ENCODE data around the gene KLHL7. TPM values are rescaled to one million over a fixed set of nuclear protein-coding genes. Genes with fewer than 3 reads are reported as not detected.

KLHL7 gene
- polyA plus RNA-seq, 2 of the 4 experiments (the other 2 are of a cell fraction), result 23.3 to 45.4 TPM

GRCh38 chr7:23226844-23227450, 121.4 kb downstream of the KLHL7 start:
- no peak overlapping the region for H3K4me3 ChIP-seq
- H3K27ac ChIP-seq, result no peak overlapping the region
- peaks cover 4% of the 10 kb centered on the region; the same call in 1 of the 3 replicates for H3K9me3 ChIP-seq
- POLR2A ChIA-PET, result no interaction called here
- DNase-seq (ENCODE audit: low read depth in 1 of 2, low spot score in 1 of 2) (no peak), FAIRE-seq (no peak), ATAC-seq (no peak)
- H3K4me1 ChIP-seq, result no peaks in the 10 kb centered on the region
- CTCF ChIA-PET, result interaction anchor here (1.1 to 1.6 kb wide), 4 partner anchors 16 to 46 kb away, joined by 3 to 6 read pairs (median 4); no protein-coding TSS in a partner anchor
- 39% methylated on average over 4 of the region's 4 CpGs for WGBS (ENCODE audit: missing lambda C conversion rate)
- no peak overlapping the region for H3K4me2 ChIP-seq
- TF ChIP-seq NFE2L2 (conservative IDR thresholded peaks at IDR 0.05; ENCODE audit: low read length) (no peak), MYC (IDR thresholded peaks at IDR 0.05; ENCODE audit: borderline replicate concordance, low read length) (no peak), EHMT2 (IDR thresholded peaks at IDR 0.05; ENCODE audit: low read depth) (no peak), CEBPB (IDR thresholded peaks at IDR 0.05) (no peak), ZFP36 (IDR thresholded peaks at IDR 0.05; ENCODE audit: borderline replicate concordance, partially characterized antibody) (no peak), PHF8 (IDR thresholded peaks at IDR 0.05; ENCODE audit: borderline replicate concordance, low read depth) (no peak)

Other genes starting within 250 kb of the KLHL7 start
- gene HYCC1, start 91.7 kb upstream of the KLHL7 start, polyA plus RNA-seq (2011; rRNA removed), result 13.5 and 16.8 TPM in 2 replicates
- gene HYCC1, start 91.7 kb upstream of the KLHL7 start, polyA plus RNA-seq (2017; fragmentation: RNase III; extraction: RNeasy Plus Mini Kit Qiagen cat#74134 plus additional on column Dnase treatment), result 22.1 to 24.6 TPM (median 22.5 TPM) in 3 replicates
- 26.5 and 36.3 TPM in 2 replicates for gene NUP42, start 76.3 kb downstream of the KLHL7 start, polyA plus RNA-seq (2011; rRNA removed)
- gene NUP42, start 76.3 kb downstream of the KLHL7 start, polyA plus RNA-seq (2017; fragmentation: RNase III; extraction: RNeasy Plus Mini Kit Qiagen cat#74134 plus additional on column Dnase treatment), result 27.7 to 29.7 TPM (median 29.3 TPM) in 3 replicates
- 4.6 and 4.7 TPM in 2 replicates for gene GPNMB, start 141.0 kb downstream of the KLHL7 start, polyA plus RNA-seq (2011; rRNA removed)
- gene GPNMB, start 141.0 kb downstream of the KLHL7 start, polyA plus RNA-seq (2017; fragmentation: RNase III; extraction: RNeasy Plus Mini Kit Qiagen cat#74134 plus additional on column Dnase treatment), result 2.7 to 3.5 TPM (median 3.3 TPM) in 3 replicates
- gene MALSU1, start 193.6 kb downstream of the KLHL7 start, polyA plus RNA-seq (2011; rRNA removed), result 93.6 and 122 TPM in 2 replicates
- 91.9 to 102 TPM (median 101 TPM) in 3 replicates for gene MALSU1, start 193.6 kb downstream of the KLHL7 start, polyA plus RNA-seq (2017; fragmentation: RNase III; extraction: RNeasy Plus Mini Kit Qiagen cat#74134 plus additional on column Dnase treatment)